Measurements from ENCODE around the gene ECE1. TPM values are rescaled to one million over a fixed set of nuclear protein-coding genes. Genes with fewer than 3 reads are reported as not detected.

ECE1 gene
- total and polyA plus RNA-seq, 9 of the 15 experiments (the other 6 are each of a cell fraction or from before 2014, with no cell fraction given) = 0.56 to 34.8 (median 11.0) TPM

DNA sequence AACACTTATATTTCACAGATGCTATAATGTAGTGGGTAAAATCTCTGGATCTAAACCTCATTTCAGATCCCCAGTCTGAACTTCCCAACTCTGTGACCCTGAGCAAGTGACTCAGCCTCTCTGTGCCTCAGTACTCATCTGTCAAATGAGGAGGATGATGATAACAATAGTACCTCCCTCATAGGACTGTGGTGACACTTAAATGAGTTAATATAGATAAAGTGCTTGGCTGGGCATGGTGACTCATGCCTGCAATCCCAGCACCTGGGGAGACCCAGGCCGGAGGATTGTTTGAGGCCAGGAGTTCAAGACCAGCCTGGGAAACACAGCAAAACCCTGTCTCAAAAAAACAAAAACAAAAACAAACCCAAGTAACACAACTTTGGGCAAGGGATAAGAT, 4.7 kb upstream of the ECE1 start (continued):
- TF ChIP-seq SOX6 (IDR thresholded peaks at IDR 0.05) (peak; percentile 87), DMBX1 (CRISPR knock-in tag; IDR thresholded peaks at IDR 0.05; ENCODE audit: borderline replicate concordance) (no peak), MAFF (IDR thresholded peaks at IDR 0.05; ENCODE audit: low read length) (no peak), TAF7 (tag; IDR thresholded peaks at IDR 0.05) (no peak), PKNOX1 (IDR thresholded peaks at IDR 0.05) (peak; percentile 74), KHSRP (IDR thresholded peaks at IDR 0.05) (no peak), ZNF316 (IDR thresholded peaks at IDR 0.05) (no peak), BCOR (IDR thresholded peaks at IDR 0.05) (peak; percentile 86), ETV1 (tag; conservative IDR thresholded peaks at IDR 0.05; ENCODE audit: low read depth) (no peak), MEF2D (tag; conservative IDR thresholded peaks at IDR 0.05; ENCODE audit: low read depth) (no peak), CBX8 (IDR thresholded peaks at IDR 0.05; ENCODE audit: borderline replicate concordance, extremely low read depth, low read depth, low read length, poor library complexity, severe bottlenecking) (no peak), SMAD4 (CRISPR knock-in tag; conservative IDR thresholded peaks at IDR 0.05) (peak; percentile 18; the same call in 1 of the 2 replicates), HDAC8 (tag; IDR thresholded peaks at IDR 0.05) (no peak), MEF2A (IDR thresholded peaks at IDR 0.05; ENCODE audit: control insufficient read depth, low read depth, low read length) (no peak), ZNF133 (CRISPR knock-in tag; IDR thresholded peaks at IDR 0.05) (no peak), WHSC1 (IDR thresholded peaks at IDR 0.05; ENCODE audit: low read length) (no peak), TBP (optimal IDR thresholded peaks at IDR 0.05; ENCODE audit: low read depth, low read length) (no peak), CREBBP (IDR thresholded peaks at IDR 0.05; ENCODE audit: low read depth, low read length) (no peak), ZNF224 (CRISPR knock-in tag; IDR thresholded peaks at IDR 0.05) (no peak), ZEB2 (IDR thresholded peaks at IDR 0.05) (peak; percentile 66; the same call in 1 of the 2 replicates), ZBTB11 (CRISPR knock-in tag; IDR thresholded peaks at IDR 0.05) (0 out of 6 replicates have a peak, but pooled peaks of 1 of the 3 experiments have one; percentile 29), ZBTB17 (CRISPR knock-in tag; IDR thresholded peaks at IDR 0.05) (no peak), GATAD2B (IDR thresholded peaks at IDR 0.05; ENCODE audit: borderline replicate concordance) (peak; percentile 31; the same call in 1 of the 2 replicates), POLR3G (IDR thresholded peaks at IDR 0.05; ENCODE audit: extremely low read depth, insufficient read length, insufficient replicate concordance) (no peak)
- TF ChIP-seq, protein P1, sequence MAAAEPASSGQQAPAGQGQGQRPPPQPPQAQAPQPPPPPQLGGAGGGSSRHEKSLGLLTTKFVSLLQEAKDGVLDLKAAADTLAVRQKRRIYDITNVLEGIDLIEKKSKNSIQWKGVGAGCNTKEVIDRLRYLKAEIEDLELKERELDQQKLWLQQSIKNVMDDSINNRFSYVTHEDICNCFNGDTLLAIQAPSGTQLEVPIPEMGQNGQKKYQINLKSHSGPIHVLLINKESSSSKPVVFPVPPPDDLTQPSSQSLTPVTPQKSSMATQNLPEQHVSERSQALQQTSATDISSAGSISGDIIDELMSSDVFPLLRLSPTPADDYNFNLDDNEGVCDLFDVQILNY (CRISPR knock-in tag; IDR thresholded peaks at IDR 0.05) = no peak
- TF ChIP-seq, protein P2, sequence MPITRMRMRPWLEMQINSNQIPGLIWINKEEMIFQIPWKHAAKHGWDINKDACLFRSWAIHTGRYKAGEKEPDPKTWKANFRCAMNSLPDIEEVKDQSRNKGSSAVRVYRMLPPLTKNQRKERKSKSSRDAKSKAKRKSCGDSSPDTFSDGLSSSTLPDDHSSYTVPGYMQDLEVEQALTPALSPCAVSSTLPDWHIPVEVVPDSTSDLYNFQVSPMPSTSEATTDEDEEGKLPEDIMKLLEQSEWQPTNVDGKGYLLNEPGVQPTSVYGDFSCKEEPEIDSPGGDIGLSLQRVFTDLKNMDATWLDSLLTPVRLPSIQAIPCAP (CRISPR knock-in tag; IDR thresholded peaks at IDR 0.05; ENCODE audit: borderline replicate concordance) = no peak
